Measurements from ENCODE around the gene THBS2. TPM values are rescaled to one million over a fixed set of nuclear protein-coding genes. Genes with fewer than 3 reads are reported as not detected.

THBS2 gene
- total RNA-seq, 2 experiments from 2014 or later, result not detected

DNA sequence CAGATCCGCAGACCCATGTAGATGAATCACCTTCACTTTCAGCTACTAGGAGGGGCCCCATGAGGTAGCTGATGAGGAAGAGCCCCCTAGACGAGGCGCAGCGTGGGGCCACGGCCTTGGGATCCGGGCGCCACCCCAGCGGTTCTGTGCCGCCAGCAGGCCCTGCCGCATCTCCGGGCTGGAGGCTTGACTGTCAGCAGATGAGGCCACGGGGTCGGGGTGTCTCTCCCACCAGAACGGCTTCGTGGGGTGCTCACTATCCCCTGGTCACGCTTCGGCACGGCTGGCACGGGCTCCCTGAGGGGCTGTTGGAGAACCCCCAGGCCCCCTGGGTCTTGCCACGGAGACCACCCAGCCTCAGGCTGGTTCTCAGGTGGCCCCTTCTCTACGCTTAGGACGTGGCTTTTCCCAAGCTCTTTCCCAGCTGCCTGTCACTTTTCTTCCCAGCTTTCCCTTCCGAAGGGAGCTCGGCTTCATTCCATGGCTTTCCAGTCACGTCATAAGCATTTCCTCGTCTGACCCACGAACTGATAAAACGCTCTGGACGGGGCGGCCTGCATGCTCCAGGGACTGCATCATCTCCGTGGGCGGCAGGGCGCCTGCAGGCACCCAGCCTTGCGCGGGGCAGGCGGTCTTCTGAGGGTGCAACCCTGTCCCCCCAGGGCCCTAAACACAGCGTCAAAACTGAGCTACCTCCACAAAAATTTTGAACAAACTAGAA is 85.9 kb downstream of the THBS2 start:
- DNase-seq, result no peak
- H3K36me3 Mint-ChIP-seq, result no peaks in the 10 kb centered on the region
- intact Hi-C loops (cut with micrococcal nuclease), result no loop called here
- POLR2A ChIA-PET, result no interaction called here
- no peaks in the 10 kb centered on the region for H3K4me1 Mint-ChIP-seq (ENCODE audit: low read depth)
- CTCF ChIA-PET, result no interaction called here
- no peaks in the 10 kb centered on the region for H3K9me3 Mint-ChIP-seq
- no peak overlapping the region for H3K4me3 Mint-ChIP-seq
- H3K27ac Mint-ChIP-seq, result no peak overlapping the region
- H3K27me3 Mint-ChIP-seq, result peaks cover 3% of the 10 kb centered on the region

GRCh38 chr6:169166896-169167580 is 86.6 kb downstream of the THBS2 start:
- no peak for DNase-seq
- CTCF ChIA-PET, result no interaction called here

More at GRCh38 chr6:169166896-169167580, 86.6 kb downstream of the THBS2 start:
- Mint-ChIP-seq H3K36me3 (no peaks in the 10 kb centered on the region), H3K9me3 (no peaks in the 10 kb centered on the region), H3K4me3 (no peak overlapping the region), H3K27ac (no peak overlapping the region), H3K27me3 (peaks cover 3% of the 10 kb centered on the region), H3K4me1 (ENCODE audit: low read depth) (no peaks in the 10 kb centered on the region)
- intact Hi-C loops (cut with micrococcal nuclease), result no loop called here
- POLR2A ChIA-PET, result no interaction called here

All from activated CD4-positive, alpha-beta memory T cell treated with anti-CD3 and anti-CD28 coated beads for 36 hours (primary cell).